Measurements from ENCODE around the gene RBM12.

RBM12 gene

GRCh38 chr20:35673884-35674283, 9.2 kb upstream of the RBM12 start:
- TF ChIP-seq, protein P1, sequence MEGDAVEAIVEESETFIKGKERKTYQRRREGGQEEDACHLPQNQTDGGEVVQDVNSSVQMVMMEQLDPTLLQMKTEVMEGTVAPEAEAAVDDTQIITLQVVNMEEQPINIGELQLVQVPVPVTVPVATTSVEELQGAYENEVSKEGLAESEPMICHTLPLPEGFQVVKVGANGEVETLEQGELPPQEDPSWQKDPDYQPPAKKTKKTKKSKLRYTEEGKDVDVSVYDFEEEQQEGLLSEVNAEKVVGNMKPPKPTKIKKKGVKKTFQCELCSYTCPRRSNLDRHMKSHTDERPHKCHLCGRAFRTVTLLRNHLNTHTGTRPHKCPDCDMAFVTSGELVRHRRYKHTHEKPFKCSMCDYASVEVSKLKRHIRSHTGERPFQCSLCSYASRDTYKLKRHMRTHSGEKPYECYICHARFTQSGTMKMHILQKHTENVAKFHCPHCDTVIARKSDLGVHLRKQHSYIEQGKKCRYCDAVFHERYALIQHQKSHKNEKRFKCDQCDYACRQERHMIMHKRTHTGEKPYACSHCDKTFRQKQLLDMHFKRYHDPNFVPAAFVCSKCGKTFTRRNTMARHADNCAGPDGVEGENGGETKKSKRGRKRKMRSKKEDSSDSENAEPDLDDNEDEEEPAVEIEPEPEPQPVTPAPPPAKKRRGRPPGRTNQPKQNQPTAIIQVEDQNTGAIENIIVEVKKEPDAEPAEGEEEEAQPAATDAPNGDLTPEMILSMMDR (conservative IDR thresholded peaks at IDR 0.05; ENCODE audit: low read depth, low read length) = no peak
- H3K36me3 ChIP-seq (ENCODE audit: insufficient read depth) = no peaks in the 10 kb centered on the region

DNA sequence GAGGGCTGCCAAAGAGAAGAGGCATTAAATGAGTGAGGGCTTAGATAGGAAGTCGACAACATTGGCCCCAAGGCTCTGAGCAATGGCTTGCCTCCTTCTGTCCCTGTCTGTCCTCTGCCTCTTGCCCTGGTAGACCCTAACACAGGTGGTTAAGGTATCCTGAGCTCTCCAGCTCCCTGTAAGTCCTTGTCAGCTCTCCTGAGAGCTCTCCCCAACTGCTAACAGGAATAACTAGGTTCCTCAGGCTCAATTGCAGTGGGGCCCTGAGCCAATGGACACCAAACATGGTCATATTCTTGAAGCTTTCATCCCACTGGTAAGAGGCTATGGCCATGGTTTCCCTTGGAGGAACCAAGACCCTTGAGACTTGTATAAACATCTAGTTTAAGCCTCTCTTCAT, 5.0 kb upstream of the RBM12 start:
- Histone ChIP-seq H3K4me3 (IDR thresholded peaks at IDR 0.05; ENCODE audit: insufficient read depth, low read depth, low read length) (no peak overlapping the region), H3K4me2 (no peak overlapping the region), H3K36me3 (ENCODE audit: insufficient read depth) (no peaks in the 10 kb centered on the region), H2AFZ (ENCODE audit: low read depth) (no peak overlapping the region), H4K20me1 (ENCODE audit: insufficient read depth) (no peaks in the 10 kb centered on the region), H3K27ac (no peak overlapping the region), H3K27me3 (ENCODE audit: insufficient read depth, low read depth) (no peaks in the 10 kb centered on the region), H3K9ac (no peak overlapping the region), H3K79me2 (ENCODE audit: insufficient read depth, low read depth) (peaks cover 1% of the 10 kb centered on the region; the same call in 1 of the 2 replicates), H3K4me1 (ENCODE audit: low read depth, poor library complexity, severe bottlenecking) (peaks cover 16% of the 10 kb centered on the region)
- TF ChIP-seq, protein P1 (conservative IDR thresholded peaks at IDR 0.05; ENCODE audit: low read depth, low read length) = no peak

More at GRCh38 chr20:35673884-35674283, 9.2 kb upstream of the RBM12 start:
- Histone ChIP-seq H3K4me1 (ENCODE audit: low read depth, poor library complexity, severe bottlenecking) (peaks cover 16% of the 10 kb centered on the region), H4K20me1 (ENCODE audit: insufficient read depth) (no peaks in the 10 kb centered on the region), H3K4me3 (IDR thresholded peaks at IDR 0.05; ENCODE audit: insufficient read depth, low read depth, low read length) (no peak overlapping the region), H3K27me3 (ENCODE audit: insufficient read depth, low read depth) (no peaks in the 10 kb centered on the region), H3K79me2 (ENCODE audit: insufficient read depth, low read depth) (no peaks in the 10 kb centered on the region), H3K9ac (no peak overlapping the region), H3K4me2 (no peak overlapping the region), H2AFZ (ENCODE audit: low read depth) (no peak overlapping the region), H3K27ac (no peak overlapping the region)

GRCh38 chr20:35669221-35669620, 4.5 kb upstream of the RBM12 start:
- TF ChIP-seq, protein P1 (conservative IDR thresholded peaks at IDR 0.05; ENCODE audit: low read depth, low read length) = no peak
- no peaks in the 10 kb centered on the region for H3K27me3 ChIP-seq (ENCODE audit: insufficient read depth, low read depth)

GRCh38 chr20:35665949-35666288, 1.2 kb upstream of the RBM12 start:
- Histone ChIP-seq H2AFZ (ENCODE audit: low read depth) (no peak overlapping the region), H3K9ac (no peak overlapping the region), H3K4me3 (IDR thresholded peaks at IDR 0.05; ENCODE audit: insufficient read depth, low read depth, low read length) (no peak overlapping the region), H4K20me1 (ENCODE audit: insufficient read depth) (peaks cover 29% of the 10 kb centered on the region), H3K27ac (no peak overlapping the region), H3K36me3 (ENCODE audit: insufficient read depth) (no peaks in the 10 kb centered on the region), H3K4me1 (ENCODE audit: low read depth, poor library complexity, severe bottlenecking) (peaks cover 24% of the 10 kb centered on the region), H3K27me3 (ENCODE audit: insufficient read depth, low read depth) (no peaks in the 10 kb centered on the region), H3K79me2 (ENCODE audit: insufficient read depth, low read depth) (peaks cover 39% of the 10 kb centered on the region), H3K4me2 (no peak overlapping the region)
- TF ChIP-seq, protein P1 (conservative IDR thresholded peaks at IDR 0.05; ENCODE audit: low read depth, low read length) = no peak

More at GRCh38 chr20:35669221-35669620, 4.5 kb upstream of the RBM12 start:
- H3K4me3 ChIP-seq (IDR thresholded peaks at IDR 0.05; ENCODE audit: insufficient read depth, low read depth, low read length) = no peak overlapping the region
- H3K9ac ChIP-seq = no peak overlapping the region
- peaks cover 16% of the 10 kb centered on the region for H3K4me1 ChIP-seq (ENCODE audit: low read depth, poor library complexity, severe bottlenecking)
- H3K36me3 ChIP-seq (ENCODE audit: insufficient read depth) = no peaks in the 10 kb centered on the region
- H4K20me1 ChIP-seq (ENCODE audit: insufficient read depth) = no peaks in the 10 kb centered on the region
- H3K79me2 ChIP-seq (ENCODE audit: insufficient read depth, low read depth) = peaks cover 6% of the 10 kb centered on the region
- no peak overlapping the region for H2AFZ ChIP-seq (ENCODE audit: low read depth)
- no peak overlapping the region for H3K4me2 ChIP-seq
- no peak overlapping the region for H3K27ac ChIP-seq
